Pancreas (tissue), 10 donors: Measurements from ENCODE around the gene ATOX1. TPM values are rescaled to one million over a fixed set of nuclear protein-coding genes. Genes with fewer than 3 reads are reported as not detected.

Source experiments
- ATAC-seq, 4 donors: fragments of 200-7000 bp; cut with Tn5 transposase; one replicate each; pipeline versions ENCODE4 v1.8.0 to v1.9.1; 2020; ENCODE audit warnings: mild to moderate bottlenecking in 4 of 4, moderate library complexity in 4 of 4
- DNase-seq, 6 donors: peaks; one replicate each; pipeline ENCODE4 v3.0.0-alpha.2; 2020
- FAIRE-seq: peaks from 2 replicates; lab custom pipeline; 2012; peaks lifted over from hg19 to GRCh38; lab: Jason Lieb, UNC
- H3K27ac ChIP-seq, 4 donors: fragments of 200-600 bp; sonication (generic); 1 replicate in 3 of 4; 2 replicates in 1 of 4; pipeline versions ENCODE4 v1.5.0 to v1.8.0; 2020
- H3K27me3 ChIP-seq, 4 donors: fragments of 200-600 bp; one replicate each; pipeline ENCODE4 v1.8.0; 2021
- H3K36me3 ChIP-seq, 3 donors: fragments of 200-600 bp; sonication (generic) in 1 of 3; one replicate each; pipeline versions ENCODE4 v1.5.0 to v1.8.0; 2020 to 2021
- H3K4me1 ChIP-seq, 3 donors: fragments of 200-600 bp; one replicate each; pipeline ENCODE4 v1.8.0; 2021
- H3K4me3 ChIP-seq, 4 donors: fragments of 200-600 bp; sonication (generic) in 2 of 4; one replicate each; pipeline versions ENCODE4 v1.5.0 to v1.8.0; 2020 to 2021
- H3K9me3 ChIP-seq, 4 donors: fragments of 200-600 bp; one replicate each; pipeline ENCODE4 v1.8.0; 2021
- CTCF ChIP-seq, 4 donors: fragments of 200-600 bp; sonication (generic) in 3 of 4; IDR thresholded peaks; one replicate each; pipeline versions ENCODE4 v1.5.0 to v1.8.0; 2021; ENCODE audit warnings: antibody characterized with exemption in 4 of 4
- WGBS, 2 donors: extraction: QIAGEN DNeasy Blood & Tissue Kit; methylation state at CpG; one replicate each; pipeline ENCODE4 v1.1.7; 2013; 5-methylcytosine and 5-hydroxymethylcytosine counted together
- intact Hi-C, 3 donors: fragments of 100-400 bp; cut with DNase I; formaldehyde crosslinking; loops; one replicate each; pipeline versions ENCODE4 v1.11.1 to v1.14.2; 2022
- polyA plus RNA-seq, 2 donors: library from polyadenylated mRNA; stranded (reverse); fragments of 200-250 nt; gene quantifications; one replicate each; pipeline ENCODE4 v1.2.3, GENCODE V29; 2013
- total RNA-seq, 6 donors: library from RNA; stranded (reverse); fragmentation: NEBNext Ultra II Directional in 4 of 6; extraction: Animal tissue kit (Norgen Biotek cat#: 25700) in 4 of 6; gene quantifications; one replicate each; pipeline versions ENCODE4 v1.2.1 to v1.2.4, GENCODE V29; 2021 to 2023
- donor health status: healthy with polysubstance abuse.
- donor health status: DM: no; HTN: no; CAD: no; lungs with moderate emphysema.
- donor health status: DM: no; HTN: no; CAD: no.
- donor health status: control.
- donor health status: control.
- donor health status: Bipolar disorder and iron deficiency.
- donor health status: DM: yes; HTN: yes; CAD: no.
- donor health status: DM: no; HTN: no; CAD: no.
- donor health status: DM: no; HTN: no; CAD: no.
- donor health status: DM: yes; HTN: yes; CAD: no.

Gene ATOX1
- total and polyA plus RNA-seq, 8 donors: 12.9 to 63.2 (median 23.2) TPM

- Histone ChIP-seq H3K4me3 (no peak overlapping the region), H3K27me3 (no peaks in the 10 kb centered on the region), H3K27ac (no peak overlapping the region), H3K4me1 (no peaks in the 10 kb centered on the region), H3K9me3 (no peaks in the 10 kb centered on the region), H3K36me3 (no peaks in the 10 kb centered on the region)
- DNase-seq: no peak
- no peak for TF ChIP-seq CTCF (IDR thresholded peaks at IDR 0.05)
- intact Hi-C loops: no loop called here
- no peak for FAIRE-seq
- no peak for ATAC-seq
These were observed 51.5 kb downstream of the ATOX1 start for GRCh38 chr5:151706906-151707305.

GRCh38 chr5:151703780-151704179 lies 54.7 kb downstream of the ATOX1 start:
- H3K4me1 ChIP-seq: no peaks in the 10 kb centered on the region
- no peak overlapping the region for H3K27ac ChIP-seq
- no peaks in the 10 kb centered on the region for H3K27me3 ChIP-seq
- DNase-seq (no peak), ATAC-seq (no peak), FAIRE-seq (no peak)
- intact Hi-C loops: no loop called here
- no peak overlapping the region for H3K4me3 ChIP-seq
- no peaks in the 10 kb centered on the region for H3K9me3 ChIP-seq
- 22 to 29% methylated on average over 1 of the region's 1 CpG for WGBS, 2 donors
- H3K36me3 ChIP-seq: no peaks in the 10 kb centered on the region
- TF ChIP-seq CTCF (IDR thresholded peaks at IDR 0.05): no peak

GRCh38 chr5:151703227-151703626 lies 55.2 kb downstream of the ATOX1 start:
- Histone ChIP-seq H3K4me3 (no peak overlapping the region), H3K9me3 (no peaks in the 10 kb centered on the region), H3K36me3 (no peaks in the 10 kb centered on the region), H3K4me1 (no peaks in the 10 kb centered on the region), H3K27ac (no peak overlapping the region), H3K27me3 (no peaks in the 10 kb centered on the region)
- intact Hi-C loops: no loop called here
- DNase-seq: no peak
- 86 to 87% methylated on average over 1 of the region's 1 CpG for WGBS, 2 donors
- no peak for FAIRE-seq
- ATAC-seq: no peak
- TF ChIP-seq CTCF (IDR thresholded peaks at IDR 0.05): no peak

- no peak for ATAC-seq
- intact Hi-C loops: no loop called here
These were observed 57.6 kb downstream of the ATOX1 start for GRCh38 chr5:151700820-151701219.

GRCh38 chr5:151700296-151700695 lies 58.1 kb downstream of the ATOX1 start:
- no peak for ATAC-seq
- Histone ChIP-seq H3K9me3 (no peaks in the 10 kb centered on the region), H3K27me3 (no peaks in the 10 kb centered on the region), H3K4me3 (no peak overlapping the region), H3K36me3 (no peaks in the 10 kb centered on the region), H3K4me1 (no peaks in the 10 kb centered on the region), H3K27ac (no peak overlapping the region)
- 65 to 69% methylated on average over 2 of the region's 2 CpGs for WGBS, 2 donors
- intact Hi-C loops: no loop called here
- DNase-seq: no peak
- FAIRE-seq: no peak
- TF ChIP-seq CTCF (IDR thresholded peaks at IDR 0.05): no peak

More at GRCh38 chr5:151700820-151701219, 57.6 kb downstream of the ATOX1 start:
- no peak for FAIRE-seq
- no peak overlapping the region for H3K27ac ChIP-seq
- no peaks in the 10 kb centered on the region for H3K27me3 ChIP-seq
- H3K36me3 ChIP-seq: no peaks in the 10 kb centered on the region
- H3K4me1 ChIP-seq: no peaks in the 10 kb centered on the region
- H3K4me3 ChIP-seq: no peak overlapping the region
- TF ChIP-seq CTCF (IDR thresholded peaks at IDR 0.05): no peak
- H3K9me3 ChIP-seq: no peaks in the 10 kb centered on the region
- DNase-seq: no peak
